ENCODE measurements around the gene ZNF790.

ZNF790 gene

DNA sequence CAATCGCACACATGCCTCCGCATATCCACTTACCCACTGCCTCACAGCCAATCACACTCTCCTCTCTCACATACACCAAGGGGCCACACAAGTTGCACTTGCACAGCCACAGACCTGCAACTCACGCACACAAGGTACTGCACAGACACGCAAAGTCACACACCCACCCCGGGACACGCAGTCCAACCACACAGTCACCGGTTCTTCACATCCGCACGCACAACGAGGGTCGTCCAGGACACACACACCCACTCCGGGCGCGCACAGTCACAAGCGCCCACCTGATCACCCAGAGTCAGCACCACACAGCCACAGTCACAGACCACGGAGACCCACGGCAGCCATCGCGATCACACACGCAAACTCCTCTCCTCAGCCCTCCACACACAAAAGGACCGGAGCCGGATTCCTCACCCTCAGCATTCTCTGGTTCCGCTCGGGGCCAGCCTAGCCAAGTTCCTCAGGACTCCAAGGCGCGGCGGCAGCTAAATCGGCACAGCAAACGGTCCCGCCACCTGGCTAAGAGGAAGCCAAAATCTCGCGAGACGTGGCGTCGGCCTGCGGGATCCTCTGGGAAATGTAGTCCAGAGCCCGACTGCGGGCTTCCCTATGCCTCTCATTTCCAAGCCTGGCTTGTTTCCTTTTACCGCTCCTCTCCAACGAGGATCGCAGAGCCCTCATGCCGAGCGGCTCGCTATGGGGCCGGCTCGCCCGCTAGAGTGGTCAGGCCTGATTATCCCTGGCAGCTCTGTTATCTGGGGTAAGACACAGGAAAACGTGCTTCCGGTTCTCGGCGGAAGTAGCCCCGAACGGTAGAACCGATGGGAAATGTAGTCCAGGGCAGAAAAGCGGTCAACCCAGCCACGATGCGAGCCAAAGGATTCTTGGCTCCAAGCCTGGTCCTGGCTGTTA is 65.6 kb downstream of the ZNF790 start, which contains the start of gene ZNF850:
ZNF850 (minus strand) TSS at position 497 of the 912 bp plus-strand sequence. CDS start 10,201 bp downstream, outside the sequence.
- FAIRE-seq (peak; percentile 66), DNase-seq (ENCODE audit: low spot score) (peak; percentile 90)

DNA sequence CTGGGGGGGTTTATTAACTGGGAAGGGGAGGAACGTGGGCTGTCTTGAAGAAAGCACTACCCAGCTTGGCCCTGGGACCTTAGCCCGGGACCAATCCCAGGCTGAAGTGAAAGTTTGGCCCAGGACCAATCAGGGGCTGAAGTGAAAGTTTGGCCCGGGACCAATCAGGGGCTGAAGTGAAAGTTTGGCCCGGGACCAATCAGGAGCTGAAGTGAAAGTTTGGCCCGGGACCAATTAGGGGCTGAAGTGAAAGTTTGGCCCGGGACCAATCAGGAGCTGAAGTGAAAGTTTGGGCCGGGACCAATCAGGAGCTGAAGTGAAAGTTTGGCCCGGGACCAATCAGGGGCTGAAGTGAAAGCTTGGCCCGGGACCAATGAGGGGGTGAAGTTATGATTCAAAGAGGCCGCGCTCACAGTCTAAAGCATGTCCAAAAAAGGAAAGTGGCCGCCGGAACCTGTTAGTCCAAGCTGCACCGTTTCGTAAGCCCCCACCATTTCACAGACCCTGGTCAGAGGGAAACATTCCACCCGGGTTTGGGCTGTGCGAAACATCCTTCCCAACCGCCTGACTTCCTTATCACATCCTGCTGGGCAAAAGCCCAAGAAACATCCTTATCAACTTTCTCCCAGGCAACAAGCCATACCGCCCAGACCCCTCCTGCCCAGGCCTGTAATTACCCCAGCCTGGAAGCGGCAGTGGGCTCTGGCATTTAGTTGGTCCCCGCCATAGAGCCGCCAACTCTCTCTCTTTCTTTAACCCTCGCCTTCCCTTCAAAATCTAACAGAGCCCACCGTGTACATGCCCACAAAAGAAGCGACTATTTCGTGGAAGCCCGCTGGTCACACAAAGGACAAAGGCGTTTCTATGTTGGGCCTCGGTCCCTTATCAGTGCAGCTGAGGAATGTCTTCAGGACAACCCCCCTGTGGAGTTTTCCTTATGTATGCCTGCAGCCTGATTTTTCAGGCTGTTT is 66.6 kb downstream of the ZNF790 start:
- FAIRE-seq (no peak), DNase-seq (ENCODE audit: low spot score) (peak; percentile 48)
